Retina (tissue), 1 donor: Measurements from ENCODE around the gene ANO3.

Experiments
- DNase-seq: peaks from one replicate; pipeline ENCODE4 v3.0.0-alpha.2; 2016

The ANO3 gene

GRCh38 chr11:26365284-26365683 is 33.4 kb downstream of the ANO3 start:
- DNase-seq: no peak

GRCh38 chr11:26377619-26378018 is 45.7 kb downstream of the ANO3 start:
- DNase-seq: no peak

GRCh38 chr11:26399336-26399735 is 67.4 kb downstream of the ANO3 start:
- DNase-seq: no peak

- DNase-seq: no peak
Measured at GRCh38 chr11:26410706-26411366, 78.9 kb downstream of the ANO3 start.

GRCh38 chr11:26412955-26413354 is 81.0 kb downstream of the ANO3 start:
- DNase-seq: no peak

- no peak for DNase-seq
Measured at GRCh38 chr11:26418386-26418912, 86.5 kb downstream of the ANO3 start.

GRCh38 chr11:26420331-26420730 is 88.4 kb downstream of the ANO3 start:
- DNase-seq: no peak

GRCh38 chr11:26424255-26424654 is 92.3 kb downstream of the ANO3 start:
- DNase-seq: no peak

- no peak for DNase-seq
Measured at GRCh38 chr11:26439854-26440253, 107.9 kb downstream of the ANO3 start.

- DNase-seq: no peak
Measured at GRCh38 chr11:26442131-26442530, 110.2 kb downstream of the ANO3 start.

- DNase-seq: no peak
Measured at GRCh38 chr11:26443617-26444016, 111.7 kb downstream of the ANO3 start.

- DNase-seq: no peak
Measured at GRCh38 chr11:26457636-26458035, 125.7 kb downstream of the ANO3 start.

- no peak for DNase-seq
Measured at GRCh38 chr11:26465274-26465673, 133.3 kb downstream of the ANO3 start.

GRCh38 chr11:26467506-26467905 is 135.6 kb downstream of the ANO3 start:
- no peak for DNase-seq

GRCh38 chr11:26470992-26471391 is 139.1 kb downstream of the ANO3 start:
- no peak for DNase-seq

GRCh38 chr11:26473216-26474194 is 141.6 kb downstream of the ANO3 start:
- DNase-seq: peak; percentile 24

GRCh38 chr11:26474401-26474800 is 142.5 kb downstream of the ANO3 start:
- DNase-seq: no peak

- no peak for DNase-seq
Measured at GRCh38 chr11:26477396-26477795, 145.5 kb downstream of the ANO3 start.

- no peak for DNase-seq
Measured at GRCh38 chr11:26478710-26479109, 146.8 kb downstream of the ANO3 start.

GRCh38 chr11:26480041-26480440 is 148.1 kb downstream of the ANO3 start:
- DNase-seq: no peak

GRCh38 chr11:26483108-26483507 is 151.2 kb downstream of the ANO3 start:
- DNase-seq: no peak

GRCh38 chr11:26490546-26490945 is 158.6 kb downstream of the ANO3 start:
- no peak for DNase-seq

GRCh38 chr11:26493616-26494015 is 161.7 kb downstream of the ANO3 start:
- no peak for DNase-seq

- DNase-seq: no peak
Measured at GRCh38 chr11:26507229-26507628, 175.3 kb downstream of the ANO3 start.
